Sigmoid colon (tissue), 4 donors: ENCODE measurements around the gene CEP43.

Source experiments
- EP300 ChIP-seq, 4 donors: sonication (generic); formaldehyde crosslinking; IDR thresholded peaks; one replicate each; pipeline ENCODE4 v1.6.1; 2017; ENCODE audit warnings: antibody characterized with exemption in 4 of 4
- POLR2A ChIP-seq, 2 donors: fragments of 450-650 bp; IDR thresholded peaks; one replicate each; pipeline ENCODE4 v1.6.1; 2016; ENCODE audit warnings: antibody characterized with exemption in 2 of 2, mild to moderate bottlenecking in 2 of 2, moderate library complexity in 2 of 2
- POLR2AphosphoS5 ChIP-seq, 4 donors: sonication (generic); formaldehyde crosslinking; IDR thresholded peaks; one replicate each; pipeline ENCODE4 v1.6.1; 2017; ENCODE audit warnings: antibody characterized with exemption in 4 of 4

GRCh38 chr6:166999145-166999883, at the start of gene CEP43:
- TF ChIP-seq POLR2AphosphoS5 (IDR thresholded peaks at IDR 0.05) (peak in 3 of 4 donors; percentile 42 to 64 (median 54)), POLR2A (IDR thresholded peaks at IDR 0.05) (no peak), EP300 (IDR thresholded peaks at IDR 0.05) (no peak)
